HG03095 (cell line): Measurements from ENCODE around the gene TMEM132D.

ENCODE experiments used
- ATAC-seq: cut with Tn5 transposase; IDR thresholded peaks from one replicate; pipeline ENCODE4 v1.9.1; 2021; ENCODE audit warnings: moderate library complexity; ENCODE audit not compliant: unreplicated experiment

The TMEM132D gene

DNA sequence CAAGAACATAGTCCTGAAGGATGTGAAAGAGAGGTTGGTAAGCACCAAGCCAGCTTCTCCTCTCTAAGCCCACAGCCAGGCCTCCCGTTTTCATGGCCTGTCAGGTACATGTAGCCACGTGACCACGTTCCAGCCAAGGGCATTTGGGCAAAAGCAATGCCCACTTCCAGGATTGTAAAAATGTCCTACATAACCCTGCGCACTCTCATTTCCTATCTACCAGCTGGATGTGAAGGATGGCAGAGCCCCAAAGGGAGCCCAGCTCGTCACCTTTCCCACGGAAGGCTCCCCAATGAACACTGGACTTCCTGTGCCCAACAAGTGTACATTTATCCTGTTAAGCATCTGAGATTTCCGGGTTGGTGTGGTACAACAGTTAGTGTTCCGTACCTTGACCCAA lies 231.7 kb downstream of the TMEM132D start:
- ATAC-seq, result no peak

DNA sequence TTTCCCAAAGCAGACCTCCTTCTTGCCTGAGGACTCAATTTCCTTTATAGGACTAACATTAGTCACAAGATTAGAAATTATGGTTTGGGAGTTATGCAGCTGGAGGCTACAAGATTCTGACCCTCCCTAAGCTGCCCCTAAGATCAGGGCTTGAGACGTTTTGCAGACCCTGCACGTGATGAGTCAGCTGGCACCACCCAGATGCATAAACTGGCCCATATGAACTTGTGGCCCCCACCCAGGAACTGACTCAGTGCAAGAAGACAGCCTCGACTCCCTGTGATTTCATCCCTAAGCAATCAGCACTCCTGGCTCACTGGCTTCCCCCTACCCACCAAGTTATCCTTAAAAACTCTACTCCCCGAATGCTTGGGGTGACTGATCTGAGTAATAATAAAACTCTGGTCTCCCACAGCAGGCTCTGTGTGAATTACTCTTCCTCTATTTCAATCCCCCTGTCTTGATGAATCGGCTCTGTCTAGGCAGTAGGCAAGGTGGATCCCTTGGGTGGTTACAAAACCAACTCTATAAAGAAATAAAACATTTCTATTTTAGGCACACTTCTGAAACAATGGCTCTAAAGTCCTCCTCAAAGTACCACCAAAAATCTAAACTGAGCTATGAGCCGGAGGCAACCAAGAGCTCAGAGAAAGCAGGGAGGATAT lies 233.4 kb downstream of the TMEM132D start:
- ATAC-seq, result no peak

DNA sequence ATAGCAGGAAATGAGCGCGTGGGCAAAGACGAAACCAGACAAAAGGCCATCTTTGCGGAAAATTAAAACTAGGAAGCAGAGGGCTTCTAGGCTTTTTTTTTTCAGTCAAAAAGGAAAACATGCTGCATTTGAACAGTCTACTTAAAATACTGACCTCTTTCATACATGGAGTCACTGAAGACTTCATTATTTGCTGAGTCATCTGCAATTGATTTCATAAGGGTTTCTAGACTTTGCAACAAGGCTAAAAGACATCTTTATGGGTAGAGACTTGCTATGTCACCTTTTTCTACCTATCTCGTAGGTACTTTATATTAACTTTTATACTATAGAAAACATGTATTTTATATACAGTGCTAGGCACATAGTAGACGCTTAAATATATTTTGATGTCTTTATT lies 238.4 kb downstream of the TMEM132D start:
- no peak for ATAC-seq

DNA sequence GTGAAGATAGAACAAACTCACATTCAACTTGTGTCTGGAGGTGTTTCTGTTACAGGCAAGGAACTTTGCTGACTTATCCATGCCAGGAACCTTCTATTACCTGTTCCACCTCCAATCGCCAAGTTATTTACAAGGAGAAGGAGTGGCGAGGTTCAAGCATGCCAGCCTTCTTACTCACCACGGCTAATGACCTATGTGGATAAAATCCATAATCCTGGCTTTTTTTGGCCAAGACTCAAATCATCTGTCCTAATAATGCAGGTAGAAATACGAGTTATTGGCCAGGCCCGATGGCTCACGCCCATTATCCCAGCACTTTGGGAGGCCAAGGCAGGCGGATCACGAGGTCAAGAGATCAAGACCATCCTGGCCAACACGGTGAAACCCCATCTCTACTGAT lies 241.6 kb downstream of the TMEM132D start:
- no peak for ATAC-seq

DNA sequence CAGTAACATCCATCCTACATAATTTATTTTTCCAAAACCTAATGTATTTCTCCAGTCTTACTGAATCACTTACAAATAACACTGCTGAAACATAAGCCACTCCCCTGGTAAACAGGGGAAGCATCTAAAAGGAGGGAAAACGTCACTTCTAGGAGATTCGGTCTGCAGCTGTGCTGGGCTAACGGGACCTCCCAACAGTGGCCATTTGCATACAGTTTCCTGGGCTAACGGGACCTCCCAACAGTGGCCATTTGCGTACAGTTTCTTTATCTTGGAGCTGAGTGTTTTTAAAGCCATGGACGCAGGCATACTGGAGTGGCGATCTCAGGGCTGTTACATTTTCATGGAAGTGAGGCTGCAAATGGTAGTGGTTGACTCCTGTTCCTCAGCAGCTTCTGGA lies 242.9 kb downstream of the TMEM132D start:
- ATAC-seq, result no peak

DNA sequence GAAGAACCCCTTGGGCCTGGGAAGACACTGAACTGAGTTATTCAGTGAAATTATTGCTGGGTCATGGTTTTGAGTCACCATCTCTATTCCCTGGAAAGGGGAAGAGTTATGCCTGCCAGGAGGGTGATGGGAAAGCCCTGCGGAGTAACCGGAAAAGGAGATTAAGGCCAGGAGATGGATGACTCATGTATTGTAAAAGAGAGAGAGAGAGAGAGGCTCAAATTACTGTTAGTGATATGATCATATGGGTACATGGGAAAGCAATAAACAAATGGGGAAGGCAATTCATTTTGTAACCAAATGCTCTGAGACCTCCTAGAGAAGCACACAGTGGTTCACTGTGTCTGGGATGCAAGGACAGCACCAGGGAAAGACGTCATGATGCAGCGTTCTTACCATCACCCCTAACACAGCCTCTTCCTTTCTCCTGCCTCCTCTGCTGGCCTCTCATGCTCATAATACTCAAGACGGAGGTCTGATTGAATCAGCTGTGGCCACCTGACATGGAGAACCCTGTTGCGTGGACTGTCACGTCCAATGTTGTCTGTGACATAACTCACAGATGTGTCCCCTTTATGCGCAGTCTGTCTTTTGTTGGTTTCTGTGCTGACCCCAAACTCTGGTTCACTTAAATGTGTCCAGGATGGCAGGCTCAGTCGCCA lies 243.7 kb downstream of the TMEM132D start:
- no peak for ATAC-seq

DNA sequence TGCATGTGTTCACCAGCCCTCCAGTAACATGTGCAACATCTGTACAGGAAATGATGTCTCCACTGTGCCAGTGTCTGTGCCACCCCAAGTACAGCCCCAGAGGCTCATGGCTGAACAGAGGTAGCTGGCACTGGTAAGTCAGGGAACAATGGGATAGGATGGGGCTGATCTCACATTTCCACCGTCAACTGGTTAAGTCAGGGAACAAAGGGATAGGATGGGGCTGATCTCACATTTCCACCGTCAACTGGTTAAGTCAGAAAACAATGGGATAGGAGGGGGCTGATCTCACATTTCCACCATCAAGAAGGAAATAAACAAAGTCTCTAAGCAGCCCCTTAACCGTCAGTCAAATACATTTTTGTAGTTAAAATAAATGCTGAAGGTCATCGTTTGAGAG lies 246.6 kb downstream of the TMEM132D start:
- no peak for ATAC-seq

DNA sequence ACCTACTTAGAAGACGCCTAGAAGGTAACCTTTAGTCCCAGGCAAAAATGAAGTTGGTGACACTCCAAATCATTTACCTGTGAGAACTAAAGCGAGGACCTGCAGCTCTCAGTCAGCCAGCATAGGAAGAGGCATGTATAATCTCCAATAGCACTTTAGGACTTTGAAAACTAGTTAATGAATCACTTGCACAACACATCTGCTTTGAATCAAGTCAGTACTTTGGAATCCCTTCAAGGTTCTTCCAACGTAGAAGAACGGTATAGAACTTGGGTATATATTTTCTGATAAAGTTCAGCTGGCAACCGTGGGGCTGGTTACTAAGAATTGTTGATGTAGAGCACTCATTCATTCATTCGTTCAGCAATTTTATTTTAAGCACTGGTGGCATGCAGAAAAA lies 251.9 kb downstream of the TMEM132D start:
- no peak for ATAC-seq

DNA sequence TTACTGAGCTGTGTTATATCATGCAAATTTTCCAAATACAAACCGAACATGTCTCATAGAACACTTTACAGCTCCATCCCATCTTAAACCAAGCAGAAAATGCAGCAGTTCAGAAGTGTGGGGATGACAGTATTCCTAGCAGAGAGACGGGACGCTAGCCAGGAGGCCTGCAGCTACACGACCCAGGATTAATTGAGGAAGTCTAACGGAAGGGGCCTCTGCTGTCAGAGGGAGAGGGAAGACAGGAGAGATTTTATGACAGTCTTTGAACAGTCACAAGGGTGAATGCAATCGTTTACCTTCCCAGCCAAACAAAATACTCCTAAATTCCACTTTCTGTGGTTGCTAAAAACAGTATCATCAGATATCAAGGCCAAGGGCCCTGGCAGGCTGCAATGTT lies 261.9 kb downstream of the TMEM132D start:
- ATAC-seq, result no peak

DNA sequence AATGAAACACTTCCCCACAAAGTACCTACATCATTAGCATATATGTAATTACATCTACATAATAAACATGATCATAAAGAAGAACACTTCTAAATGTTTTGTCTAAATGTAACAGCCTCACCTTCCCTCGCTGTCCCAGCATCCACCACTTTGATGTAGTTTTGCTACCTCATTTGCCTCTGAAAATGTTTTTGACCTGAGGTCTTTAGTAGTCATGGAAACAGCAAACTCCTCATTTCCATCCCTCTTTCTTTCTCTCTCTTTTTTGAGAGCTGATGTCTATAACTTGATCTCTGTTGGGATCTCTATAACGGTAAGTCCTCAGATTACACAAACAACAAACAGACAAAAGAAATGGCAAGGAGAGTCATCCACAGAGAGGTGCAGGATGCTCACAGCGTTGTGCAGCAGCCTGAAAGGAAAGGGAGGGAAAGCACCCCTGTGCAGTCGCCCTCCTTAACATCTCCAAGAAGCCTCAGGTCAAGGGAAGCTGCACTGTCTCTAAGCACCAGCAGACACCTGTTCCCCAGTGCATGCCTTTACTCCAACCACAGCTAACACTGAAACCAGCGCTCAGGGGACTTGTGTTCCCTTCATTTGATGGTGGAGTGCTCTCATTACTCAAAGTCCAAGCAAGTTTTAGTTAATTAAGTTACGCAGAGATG lies 268.7 kb downstream of the TMEM132D start:
- no peak for ATAC-seq

DNA sequence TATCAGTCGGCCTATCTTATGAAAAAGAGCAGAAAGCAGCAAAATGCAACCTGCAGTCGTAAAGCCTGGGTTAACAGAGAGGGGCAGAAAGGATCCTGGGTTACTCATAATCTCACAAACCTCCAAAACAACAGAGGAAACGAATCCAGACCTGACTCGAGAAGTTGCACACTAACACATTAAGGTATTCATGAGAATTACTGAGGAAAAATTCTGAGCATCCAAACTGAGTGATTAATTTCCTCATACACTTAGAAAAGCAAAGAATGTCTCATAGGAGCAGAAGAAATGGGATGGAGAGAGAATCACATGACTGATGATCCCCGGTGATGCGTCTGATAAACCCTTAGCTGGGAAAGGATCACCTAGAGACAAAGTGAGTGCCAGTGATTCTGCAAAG lies 272.5 kb downstream of the TMEM132D start:
- no peak for ATAC-seq

DNA sequence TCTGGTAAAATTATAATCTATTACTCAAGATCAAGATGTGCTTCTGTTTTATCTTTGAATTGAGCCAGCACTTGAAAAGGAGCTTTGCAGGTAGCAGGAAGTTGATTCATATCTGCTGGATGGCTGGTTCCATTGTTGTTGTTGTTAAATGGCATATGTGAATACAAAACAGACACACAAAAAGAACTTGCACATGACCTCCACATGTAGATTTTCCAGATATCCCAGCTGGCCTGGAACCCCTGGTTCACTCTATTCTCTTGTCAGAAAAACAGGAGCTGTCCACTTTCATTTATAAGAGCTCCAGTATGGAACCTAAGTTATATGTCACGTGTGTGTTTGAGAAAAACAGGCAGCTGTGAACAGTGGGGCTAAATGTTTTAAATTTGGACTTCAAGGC lies 273.9 kb downstream of the TMEM132D start:
- ATAC-seq, result no peak

DNA sequence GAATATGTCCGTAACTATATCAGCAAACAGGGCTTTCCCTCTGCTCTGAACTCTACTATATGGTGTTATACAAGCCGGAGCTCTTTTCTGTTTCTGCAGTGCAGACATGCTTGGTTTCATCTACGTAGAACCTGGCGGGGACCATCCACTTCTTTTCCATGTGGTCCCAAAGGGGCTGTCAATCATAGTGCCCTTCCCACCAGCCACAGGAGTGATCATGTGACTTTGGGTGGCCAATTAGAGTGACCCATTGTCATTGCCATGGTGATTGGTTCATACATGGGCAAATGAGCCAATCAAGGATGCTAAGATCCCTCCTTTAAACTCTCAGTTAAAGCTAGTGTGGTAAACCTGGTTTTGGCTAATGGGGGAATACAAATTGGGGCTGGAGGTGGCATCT lies 281.3 kb downstream of the TMEM132D start:
- ATAC-seq, result no peak

DNA sequence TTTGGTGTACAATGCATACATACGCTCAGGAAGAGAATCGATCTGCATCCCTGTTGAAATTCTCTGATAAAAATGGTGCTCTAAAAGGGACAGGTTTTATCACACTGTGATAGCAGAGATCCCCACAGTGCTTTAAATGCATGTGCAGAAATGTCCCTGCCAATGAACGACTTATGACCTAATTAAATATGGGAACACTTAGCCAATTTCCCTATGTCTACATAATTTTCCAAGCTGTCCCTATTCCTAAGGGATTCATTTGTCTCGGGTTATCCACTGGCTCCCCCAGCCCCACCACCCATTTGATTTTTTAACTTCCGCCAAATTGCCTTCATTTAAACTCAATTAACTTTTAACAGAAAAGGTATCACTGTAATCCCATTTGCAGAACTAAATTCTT lies 284.6 kb downstream of the TMEM132D start:
- no peak for ATAC-seq

DNA sequence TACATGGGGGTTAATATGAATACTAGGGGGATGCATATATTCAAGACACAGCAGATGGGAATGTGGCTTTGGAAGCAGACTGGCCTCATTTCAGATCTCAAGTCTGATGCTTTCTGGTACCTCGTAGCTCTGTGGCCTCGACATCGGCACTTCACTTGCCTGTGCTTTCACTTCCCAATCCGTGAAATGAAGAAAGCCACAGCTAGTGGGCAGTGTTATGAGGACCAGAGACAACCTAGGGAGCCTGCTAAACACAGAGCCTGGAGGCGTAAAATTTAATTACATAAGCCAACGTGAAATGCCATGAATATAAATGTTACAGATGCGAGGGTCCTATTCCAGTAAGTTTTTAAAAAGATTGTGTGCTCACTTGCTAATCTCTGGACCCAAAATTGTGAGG lies 286.0 kb downstream of the TMEM132D start:
- no peak for ATAC-seq

DNA sequence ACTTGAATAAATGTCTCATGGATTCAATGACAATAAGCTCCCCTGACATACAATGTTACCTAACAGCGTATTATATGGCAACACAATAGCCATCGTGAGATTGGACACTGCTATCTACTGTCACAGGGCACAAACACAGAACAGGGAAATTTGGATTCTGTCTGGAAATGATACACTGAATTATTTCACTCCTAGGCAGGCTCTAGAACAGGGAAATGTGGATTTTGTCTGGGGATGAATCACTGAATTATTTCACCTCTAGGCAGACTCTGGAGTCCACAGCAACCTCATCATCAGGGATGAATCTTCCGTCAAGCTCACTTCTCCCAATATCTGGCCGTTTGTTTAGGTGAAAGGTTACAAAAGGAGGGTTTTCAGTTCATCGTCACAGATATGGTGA lies 288.8 kb downstream of the TMEM132D start:
- no peak for ATAC-seq

DNA sequence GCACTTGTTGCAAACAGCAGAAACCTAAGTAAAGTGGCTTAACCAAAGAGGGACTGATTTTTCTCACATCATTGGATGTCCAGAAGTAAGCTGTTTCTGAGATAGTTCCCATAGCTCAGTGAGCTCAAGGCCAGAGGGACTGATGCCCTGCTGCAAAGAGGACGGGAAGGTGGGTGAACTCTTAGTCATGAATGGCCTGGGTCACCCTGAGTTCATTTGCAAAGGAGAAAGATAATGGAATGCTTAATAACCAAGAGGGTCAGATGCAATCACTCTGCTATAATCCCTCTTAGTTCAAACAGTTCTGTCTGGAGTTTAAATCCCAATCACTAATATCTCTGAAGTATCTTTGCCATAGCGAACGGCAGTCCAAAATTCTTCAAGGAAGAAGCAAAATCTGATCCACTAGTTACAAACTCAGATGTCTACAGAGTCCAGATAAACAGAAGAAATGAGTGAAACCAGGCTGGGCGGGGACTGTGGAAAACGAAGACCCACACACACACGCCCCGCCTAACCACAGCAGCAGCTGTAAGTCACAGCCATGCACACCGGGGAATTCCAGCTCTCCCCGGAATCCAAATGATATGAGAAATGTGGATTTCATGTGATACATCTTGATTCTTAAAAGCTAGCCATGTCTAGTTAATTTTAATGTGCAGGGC lies 289.5 kb downstream of the TMEM132D start:
- ATAC-seq, result no peak

DNA sequence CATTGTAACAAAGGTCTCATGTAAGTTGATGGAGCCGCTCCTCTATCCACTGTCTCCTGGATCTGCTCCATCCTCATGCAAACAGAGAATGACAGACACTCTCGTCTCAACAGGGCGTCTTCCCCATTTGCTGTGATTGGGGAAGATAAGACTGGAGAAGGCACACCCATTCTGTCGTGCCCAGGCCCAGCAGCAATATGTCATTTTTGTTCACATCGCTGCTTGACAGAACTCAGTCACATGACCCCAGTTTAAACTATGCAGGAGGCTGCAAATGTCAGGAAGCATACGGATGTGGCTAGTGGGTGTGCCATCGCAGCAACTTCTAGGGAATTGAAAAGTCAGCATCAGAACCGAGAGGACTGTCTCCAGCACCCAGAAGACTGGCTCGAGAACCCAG lies 290.5 kb downstream of the TMEM132D start:
- ATAC-seq, result no peak

DNA sequence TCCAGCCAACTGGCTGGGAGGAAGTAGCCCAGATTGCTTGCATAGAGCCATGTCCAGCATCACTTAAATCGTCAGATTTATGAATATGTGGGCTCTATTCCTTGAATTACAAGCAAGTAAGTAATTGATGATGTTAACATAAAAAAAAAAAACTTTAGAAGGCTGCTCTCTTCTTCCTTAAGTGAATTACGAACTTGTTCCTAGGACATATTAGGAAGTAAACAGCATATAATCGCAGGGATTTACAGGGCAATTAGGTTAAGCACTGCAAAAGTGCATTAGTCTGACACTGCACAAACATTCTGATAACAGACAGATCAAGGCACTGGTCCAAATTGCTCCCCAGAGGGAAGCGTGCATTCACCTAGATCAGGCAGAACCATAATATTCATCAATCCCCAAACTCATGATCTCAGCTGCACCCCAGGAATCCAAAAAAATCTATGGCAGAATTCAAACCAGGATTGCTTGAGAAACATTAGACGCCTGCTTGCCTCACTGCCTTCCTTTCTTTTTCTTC lies 293.2 kb downstream of the TMEM132D start:
- no peak for ATAC-seq

DNA sequence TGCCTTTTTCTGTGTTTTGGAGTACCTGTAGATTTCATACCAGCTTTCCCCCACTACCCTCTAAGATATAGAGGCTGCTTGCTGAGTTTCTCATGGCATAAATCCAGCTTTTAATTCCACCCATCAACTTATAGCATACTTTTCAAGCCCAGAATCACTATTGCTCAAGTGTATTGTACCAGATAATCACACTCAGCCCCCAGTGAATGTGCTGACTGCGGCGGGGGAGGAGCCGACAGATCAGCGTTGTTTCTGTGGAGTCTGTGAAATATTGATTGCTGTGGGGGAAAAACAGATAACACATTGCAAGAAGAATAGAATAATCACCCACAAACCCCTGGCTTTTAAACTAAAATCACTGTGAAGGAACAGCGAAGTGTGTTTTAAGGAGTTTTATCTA lies 296.1 kb downstream of the TMEM132D start:
- no peak for ATAC-seq

DNA sequence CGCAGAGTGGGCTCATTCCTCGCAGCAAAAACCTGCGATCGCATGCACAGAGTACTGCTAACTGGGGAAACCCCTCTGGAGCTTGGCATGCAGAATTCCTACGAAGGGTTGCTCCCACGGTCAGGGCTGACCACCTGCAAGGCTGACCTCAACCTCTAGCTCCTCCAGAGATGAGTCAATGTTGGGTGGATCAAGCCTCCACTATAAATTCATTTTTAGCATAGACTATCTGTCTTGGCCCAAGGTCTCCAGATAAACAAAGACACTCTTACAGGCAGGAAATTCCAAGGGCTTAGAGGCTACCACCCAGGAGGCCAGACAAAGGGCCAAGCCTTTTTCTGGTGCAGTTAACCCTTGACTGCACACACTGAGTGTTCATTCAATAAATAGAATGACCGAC lies 296.5 kb downstream of the TMEM132D start:
- no peak for ATAC-seq

DNA sequence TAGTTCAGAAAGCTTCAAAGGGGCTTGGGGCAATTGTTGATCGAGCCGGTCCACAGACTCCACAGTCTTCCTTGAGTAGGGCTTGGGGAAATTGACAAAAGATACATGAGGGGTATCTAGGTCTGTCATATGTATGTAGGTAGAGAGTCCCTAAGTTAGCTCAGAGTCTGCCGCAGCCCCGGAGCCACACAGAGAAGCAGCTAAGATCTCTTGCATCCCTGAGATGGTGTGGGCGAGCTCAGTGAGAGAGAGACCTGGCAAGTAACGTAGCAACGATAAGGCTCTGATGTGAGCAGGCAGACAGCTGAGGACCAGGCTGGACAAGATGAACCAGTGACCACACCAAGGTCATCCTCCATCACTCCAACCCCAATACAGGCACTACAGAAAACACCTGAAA lies 297.6 kb downstream of the TMEM132D start:
- no peak for ATAC-seq
